ENCODE data around the gene AFF2.

GRCh38 chrX:149022485-149022884 lies 522.1 kb downstream of the AFF2 start:
- TF ChIP-seq, protein P1, sequence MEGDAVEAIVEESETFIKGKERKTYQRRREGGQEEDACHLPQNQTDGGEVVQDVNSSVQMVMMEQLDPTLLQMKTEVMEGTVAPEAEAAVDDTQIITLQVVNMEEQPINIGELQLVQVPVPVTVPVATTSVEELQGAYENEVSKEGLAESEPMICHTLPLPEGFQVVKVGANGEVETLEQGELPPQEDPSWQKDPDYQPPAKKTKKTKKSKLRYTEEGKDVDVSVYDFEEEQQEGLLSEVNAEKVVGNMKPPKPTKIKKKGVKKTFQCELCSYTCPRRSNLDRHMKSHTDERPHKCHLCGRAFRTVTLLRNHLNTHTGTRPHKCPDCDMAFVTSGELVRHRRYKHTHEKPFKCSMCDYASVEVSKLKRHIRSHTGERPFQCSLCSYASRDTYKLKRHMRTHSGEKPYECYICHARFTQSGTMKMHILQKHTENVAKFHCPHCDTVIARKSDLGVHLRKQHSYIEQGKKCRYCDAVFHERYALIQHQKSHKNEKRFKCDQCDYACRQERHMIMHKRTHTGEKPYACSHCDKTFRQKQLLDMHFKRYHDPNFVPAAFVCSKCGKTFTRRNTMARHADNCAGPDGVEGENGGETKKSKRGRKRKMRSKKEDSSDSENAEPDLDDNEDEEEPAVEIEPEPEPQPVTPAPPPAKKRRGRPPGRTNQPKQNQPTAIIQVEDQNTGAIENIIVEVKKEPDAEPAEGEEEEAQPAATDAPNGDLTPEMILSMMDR (IDR thresholded peaks at IDR 0.05 in 4 of 5, conservative IDR thresholded peaks at IDR 0.05 in 1 of 5): no peak
- no peak for TF ChIP-seq POLR2A (IDR thresholded peaks at IDR 0.05)
